HG02798 (cell line): Measurements from ENCODE around the gene TIMM17A.
A peak's percentile ranks its signal among the peaks of the same experiment; 100 is the strongest.

ENCODE experiments used
- ATAC-seq: cut with Tn5 transposase; IDR thresholded peaks from one replicate; pipeline ENCODE4 v1.9.1; 2021; ENCODE audit warnings: mild to moderate bottlenecking; ENCODE audit not compliant: unreplicated experiment, poor library complexity

The TIMM17A gene

DNA sequence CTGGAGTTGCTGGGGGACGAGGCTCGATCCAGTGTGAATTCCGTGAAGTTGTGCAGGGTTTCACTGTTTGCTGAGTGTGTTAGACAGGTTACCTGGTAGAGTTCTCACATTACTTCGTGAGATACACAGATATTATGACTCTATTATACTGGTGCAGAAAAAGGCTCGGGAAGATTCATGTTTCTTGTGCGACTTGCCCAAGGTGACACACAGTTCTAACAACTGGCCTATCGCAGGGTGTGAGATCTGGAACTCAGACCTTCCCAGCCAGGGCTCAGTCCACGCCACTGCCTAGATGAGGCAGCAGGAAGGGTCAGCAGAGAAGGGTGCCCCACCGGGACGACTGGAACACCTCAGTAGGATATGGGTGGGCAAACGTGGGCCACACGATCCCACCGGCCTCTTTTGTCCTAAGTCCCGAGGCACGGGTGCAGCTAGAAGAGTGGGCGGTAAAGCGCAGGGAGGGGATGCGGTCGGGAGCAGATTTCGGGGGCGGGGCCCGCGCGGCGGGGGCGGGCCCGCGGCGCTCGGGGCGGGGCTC is 26.8 kb downstream of the TIMM17A start:
- peak; percentile 27 for ATAC-seq

DNA sequence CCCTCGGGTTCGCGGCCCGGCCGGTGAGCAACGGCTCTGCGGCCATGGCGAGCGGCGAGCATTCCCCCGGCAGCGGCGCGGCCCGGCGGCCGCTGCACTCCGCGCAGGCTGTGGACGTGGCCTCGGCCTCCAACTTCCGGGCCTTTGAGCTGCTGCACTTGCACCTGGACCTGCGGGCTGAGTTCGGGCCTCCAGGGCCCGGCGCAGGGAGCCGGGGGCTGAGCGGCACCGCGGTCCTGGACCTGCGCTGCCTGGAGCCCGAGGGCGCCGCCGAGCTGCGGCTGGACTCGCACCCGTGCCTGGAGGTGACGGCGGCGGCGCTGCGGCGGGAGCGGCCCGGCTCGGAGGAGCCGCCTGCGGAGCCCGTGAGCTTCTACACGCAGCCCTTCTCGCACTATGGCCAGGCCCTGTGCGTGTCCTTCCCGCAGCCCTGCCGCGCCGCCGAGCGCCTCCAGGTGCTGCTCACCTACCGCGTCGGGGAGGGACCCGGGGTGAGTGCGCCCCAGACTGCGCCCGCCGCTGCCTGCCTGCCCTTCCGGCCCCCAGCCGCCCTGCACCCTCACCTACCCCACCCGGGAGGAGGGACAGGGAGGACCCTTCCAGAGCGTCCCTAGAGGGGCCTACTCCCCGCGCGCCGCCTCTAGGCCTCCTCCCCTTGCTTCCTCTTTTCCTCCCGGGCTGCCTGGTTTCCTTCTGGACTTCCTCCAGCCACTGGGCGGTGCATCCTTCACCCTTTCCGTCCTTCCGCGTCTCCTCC is 27.5 kb downstream of the TIMM17A start, which contains the start of gene RNPEP:
Gene RNPEP, plus strand, starts transcription at position 26 of the 757 bp plus-strand sequence. Its CDS starts 19 bp downstream, at position 45.
- peak; percentile 83 for ATAC-seq

DNA sequence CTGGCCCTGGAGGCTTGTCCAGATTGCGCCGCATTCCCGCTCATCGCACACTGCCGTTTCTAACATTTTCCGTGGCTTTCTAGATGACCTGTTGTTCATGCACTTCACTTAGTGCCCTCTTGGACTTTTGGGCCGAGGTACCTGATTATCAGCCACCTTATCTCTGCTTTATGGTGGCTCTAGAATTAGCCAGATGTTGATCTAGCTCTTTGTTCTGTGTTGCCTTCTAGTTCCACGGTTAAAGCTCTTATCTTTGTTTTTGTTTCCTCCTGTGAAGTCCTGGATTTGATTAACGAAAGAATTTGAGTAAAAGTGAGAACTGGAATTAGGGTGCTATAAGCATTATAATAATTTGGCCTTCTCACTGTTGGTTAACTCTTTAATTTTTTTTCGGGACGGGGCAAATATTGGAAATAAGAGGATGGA is 28.1 kb downstream of the TIMM17A start:
- ATAC-seq = no peak

DNA sequence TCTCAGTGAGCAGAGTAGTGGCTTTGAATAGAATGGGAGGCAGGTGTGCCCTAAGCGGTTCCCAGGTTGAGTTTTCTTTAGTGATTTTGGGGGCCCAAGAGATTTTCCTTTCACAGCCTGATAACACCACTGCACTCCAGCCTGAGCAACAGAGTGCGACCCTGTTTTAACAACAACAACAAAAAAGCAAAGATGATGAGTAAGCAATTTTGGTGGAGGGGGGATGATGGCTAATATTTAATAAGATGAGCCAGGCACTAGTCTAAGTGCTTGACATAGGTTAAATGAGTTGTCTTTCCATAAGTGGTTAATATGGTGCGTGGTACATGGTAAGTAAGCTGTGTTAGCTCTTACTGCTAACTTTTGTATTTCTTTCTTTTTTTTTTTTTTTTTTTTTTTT is 29.1 kb downstream of the TIMM17A start:
- ATAC-seq = no peak

DNA sequence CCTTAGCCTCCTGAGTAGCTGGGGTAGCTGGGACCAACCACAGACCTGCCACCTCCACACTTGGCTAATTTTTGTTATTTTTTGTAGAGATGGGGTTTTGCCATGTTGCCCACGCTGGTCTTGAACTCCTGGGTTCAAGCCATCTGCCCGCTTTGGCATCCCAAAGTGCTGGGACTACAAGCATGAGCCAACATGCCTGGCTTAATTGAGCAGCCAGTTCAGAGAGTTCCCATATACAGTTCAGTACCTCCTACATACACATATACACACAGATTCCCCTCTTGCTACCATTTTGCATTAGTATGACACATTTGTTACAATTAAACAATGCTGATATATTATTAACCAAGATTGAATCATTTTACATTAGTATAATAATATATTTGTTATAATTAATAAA is 30.1 kb downstream of the TIMM17A start:
- no peak for ATAC-seq

DNA sequence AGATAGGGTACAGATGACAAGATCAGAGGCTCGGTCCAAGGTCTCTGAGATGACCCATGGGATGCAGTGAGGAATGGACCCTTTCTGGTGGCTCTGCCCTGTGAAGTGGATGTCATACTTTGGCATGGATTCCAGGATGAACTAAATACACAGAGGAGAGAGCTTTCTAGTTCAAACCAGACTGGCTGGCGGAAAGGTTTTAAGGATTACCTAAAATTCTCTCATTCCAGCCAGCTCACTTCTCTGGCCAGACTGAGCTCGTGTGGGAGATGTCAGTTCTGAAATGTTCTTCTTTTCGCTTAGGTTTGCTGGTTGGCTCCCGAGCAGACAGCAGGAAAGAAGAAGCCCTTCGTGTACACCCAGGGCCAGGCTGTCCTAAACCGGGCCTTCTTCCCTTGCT is 33.3 kb downstream of the TIMM17A start:
- ATAC-seq = no peak

DNA sequence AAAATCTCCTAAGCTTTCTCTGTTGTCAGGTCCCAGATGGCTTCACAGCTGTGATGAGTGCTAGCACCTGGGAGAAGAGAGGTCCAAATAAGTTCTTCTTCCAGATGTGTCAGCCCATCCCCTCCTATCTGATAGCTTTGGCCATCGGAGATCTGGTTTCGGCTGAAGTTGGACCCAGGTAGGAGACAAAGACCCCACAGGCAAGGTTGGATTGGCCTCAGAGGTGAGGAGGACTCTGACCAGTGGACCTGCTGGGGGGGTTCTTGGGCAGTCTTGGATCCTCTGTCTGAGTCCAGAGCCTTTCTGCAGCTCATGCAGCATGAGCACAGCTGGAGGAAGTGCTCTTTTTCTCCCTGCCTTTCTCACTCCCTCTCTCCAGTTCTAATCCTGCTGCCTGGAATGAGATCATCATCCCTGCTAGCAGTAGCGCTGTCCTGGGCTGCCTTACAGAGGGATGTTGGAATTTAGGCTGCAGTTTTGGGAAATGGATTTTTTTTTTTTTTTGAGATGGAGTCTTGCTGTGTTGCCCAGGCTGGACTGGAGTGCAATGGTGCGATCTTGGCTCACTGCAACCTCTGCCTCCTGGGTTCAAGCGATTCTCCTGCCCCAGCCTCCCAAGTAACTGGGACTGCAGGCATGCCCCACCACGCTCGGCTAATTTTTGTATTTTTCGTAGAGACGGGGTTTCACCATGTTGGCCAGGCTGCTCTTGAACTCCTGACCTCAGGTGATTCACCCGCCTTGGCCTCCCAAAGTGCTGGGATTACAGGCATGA is 34.2 kb downstream of the TIMM17A start:
- no peak for ATAC-seq

DNA sequence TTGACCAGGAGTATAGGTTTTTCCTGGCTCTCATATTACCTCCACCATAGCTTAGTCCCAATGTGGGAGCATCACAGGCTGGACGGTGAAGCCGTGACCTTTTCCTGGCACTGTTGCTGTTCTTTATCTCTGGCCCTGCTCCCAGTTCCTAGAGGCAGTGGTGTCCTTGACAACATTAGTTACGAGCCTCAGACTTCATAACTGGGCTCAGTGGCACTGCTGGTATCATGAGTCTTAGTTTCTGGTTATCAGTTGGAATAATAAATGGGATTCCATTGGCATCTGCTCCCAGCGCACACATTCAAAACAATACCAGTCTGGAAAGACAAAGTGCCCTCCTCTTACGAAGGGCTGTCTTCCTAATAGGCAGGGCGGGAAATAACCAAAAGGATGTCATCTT is 35.1 kb downstream of the TIMM17A start:
- ATAC-seq = no peak

DNA sequence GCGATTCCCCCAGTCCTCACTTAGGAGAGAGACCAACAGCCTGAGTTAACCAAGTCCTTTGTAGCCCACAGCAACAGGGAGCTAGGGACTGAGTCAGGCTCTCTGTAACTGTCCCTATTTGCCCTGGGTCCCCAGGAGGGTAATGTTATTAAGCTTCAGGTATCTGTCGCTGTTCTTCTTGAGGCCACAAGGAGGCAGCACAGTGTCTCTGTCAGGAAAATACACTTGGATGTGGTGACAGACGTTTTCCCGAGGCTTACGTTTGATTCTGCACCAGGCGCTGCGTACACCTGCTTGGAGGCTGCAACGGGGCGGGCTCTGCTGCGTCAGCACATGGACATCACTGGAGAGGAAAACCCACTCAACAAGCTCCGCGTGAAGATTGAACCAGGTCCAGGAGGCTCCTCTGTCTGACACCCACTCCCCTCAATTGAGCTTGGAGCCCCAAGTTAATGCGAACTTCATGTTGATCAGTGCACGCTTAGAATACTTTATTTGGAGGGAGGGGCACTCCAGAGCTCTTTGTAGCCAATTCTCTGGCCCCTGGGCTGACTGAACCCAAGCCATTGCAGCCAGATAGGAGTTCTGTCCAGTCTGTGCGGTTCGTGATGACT is 44.4 kb downstream of the TIMM17A start:
- ATAC-seq = no peak

DNA sequence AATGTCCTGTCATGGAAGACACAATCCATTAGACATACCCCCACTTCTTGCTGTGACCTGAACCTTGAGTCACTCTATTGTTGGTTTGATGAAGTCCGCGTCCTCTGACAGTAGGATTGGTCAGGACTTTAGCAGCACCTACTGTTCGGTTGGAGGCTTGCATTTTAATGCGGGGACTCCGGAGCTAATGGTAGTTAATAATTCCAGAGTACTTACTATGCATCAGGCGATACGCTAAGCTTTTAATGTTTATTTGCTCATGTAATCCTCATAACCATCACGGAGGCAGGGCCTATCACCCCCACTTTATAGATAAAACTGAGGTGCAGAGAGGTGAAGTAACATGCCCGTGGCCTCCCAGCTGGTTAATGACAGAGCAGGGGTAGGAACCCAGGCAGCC is 47.2 kb downstream of the TIMM17A start:
- ATAC-seq = no peak

DNA sequence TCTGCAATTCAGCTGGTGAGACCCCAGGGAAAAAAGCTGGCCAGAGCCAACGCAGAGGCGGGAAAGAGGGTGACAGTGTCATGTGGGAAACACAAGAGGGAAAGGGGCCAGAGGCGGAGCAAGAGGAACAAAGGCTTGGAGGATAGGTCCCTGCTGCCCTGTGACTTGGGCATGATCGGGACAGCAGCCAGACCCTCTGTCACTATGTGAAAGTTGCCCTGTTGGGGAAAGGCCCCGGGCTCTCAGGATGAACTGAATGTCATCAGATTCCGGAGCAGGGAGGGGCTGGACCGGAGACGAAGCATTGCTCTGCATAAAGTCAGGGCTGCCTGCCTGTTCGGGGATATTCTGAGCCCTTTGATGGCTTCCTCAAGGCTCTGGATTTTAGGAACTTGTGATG is 49.4 kb downstream of the TIMM17A start:
- no peak for ATAC-seq

DNA sequence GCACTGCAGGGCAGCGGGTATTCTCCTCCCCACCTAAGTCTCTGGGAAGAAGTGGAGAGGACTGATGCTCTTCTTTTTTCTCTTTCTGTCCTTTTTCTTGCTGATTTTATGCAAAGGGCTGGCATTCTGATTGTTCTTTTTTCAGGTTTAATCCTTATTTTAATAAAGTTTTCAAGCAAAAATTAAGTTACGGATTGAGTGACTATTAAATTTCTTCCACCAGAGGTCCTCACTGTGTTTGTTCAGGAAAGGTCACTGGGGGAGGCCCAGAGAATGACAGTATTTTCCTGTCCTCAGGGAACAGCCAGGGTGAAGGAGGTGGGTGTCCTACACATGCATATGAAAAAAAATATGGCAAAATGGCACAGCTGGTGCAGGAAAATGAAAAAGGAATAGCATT is 50.7 kb downstream of the TIMM17A start:
- no peak for ATAC-seq

DNA sequence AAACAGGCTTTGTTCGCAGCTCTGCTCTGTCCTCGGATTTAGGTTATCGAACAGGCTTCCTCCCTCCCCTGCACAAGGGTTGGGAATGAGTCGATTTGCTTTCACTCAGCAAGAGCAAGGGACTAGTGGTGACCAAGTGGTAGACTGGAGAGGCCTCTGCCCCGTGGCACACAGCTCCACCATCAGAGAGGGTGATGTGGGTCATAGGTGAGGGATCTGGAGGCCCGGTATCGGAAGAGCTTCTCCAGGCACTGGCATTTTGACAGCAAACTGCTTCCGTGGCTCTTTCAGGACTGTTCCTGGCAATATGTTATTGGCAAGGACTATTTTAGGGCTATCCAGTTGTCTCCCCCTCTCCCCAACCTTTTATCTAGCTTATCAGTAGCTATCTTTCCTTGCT is 52.0 kb downstream of the TIMM17A start:
- no peak for ATAC-seq

DNA sequence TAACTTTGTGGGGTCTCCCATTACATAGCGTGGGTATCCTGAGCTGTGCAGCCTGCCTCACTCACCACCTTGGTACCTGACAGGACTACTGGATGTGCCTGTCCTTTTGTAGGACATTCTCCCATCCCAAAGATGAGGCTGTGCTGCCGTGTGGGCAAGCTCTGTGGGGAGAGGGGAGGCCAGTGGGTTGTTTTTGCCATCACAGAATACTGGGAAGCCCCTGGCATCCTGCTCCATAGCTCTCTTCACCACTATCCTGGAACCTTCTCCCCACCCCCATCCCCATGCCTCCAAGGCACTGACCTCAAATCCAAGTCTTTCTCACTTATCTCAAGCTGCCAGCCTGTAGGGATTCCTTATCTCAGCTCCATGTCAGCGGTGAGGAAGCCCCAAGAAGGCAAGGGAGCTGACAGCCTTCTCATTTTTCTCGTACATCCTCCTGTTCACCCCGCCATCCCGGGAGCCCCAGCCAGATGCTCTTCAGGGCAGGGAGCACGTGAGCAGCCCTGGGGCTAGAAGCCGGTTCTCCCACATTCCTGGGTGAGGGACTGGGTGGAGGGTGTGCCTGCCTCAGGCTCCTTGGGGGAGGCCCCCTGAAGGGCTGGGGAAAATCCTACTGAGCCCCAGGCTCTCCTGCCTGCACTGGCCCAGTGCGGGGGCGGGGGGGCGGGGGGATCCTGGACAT is 52.6 kb downstream of the TIMM17A start:
- no peak for ATAC-seq

DNA sequence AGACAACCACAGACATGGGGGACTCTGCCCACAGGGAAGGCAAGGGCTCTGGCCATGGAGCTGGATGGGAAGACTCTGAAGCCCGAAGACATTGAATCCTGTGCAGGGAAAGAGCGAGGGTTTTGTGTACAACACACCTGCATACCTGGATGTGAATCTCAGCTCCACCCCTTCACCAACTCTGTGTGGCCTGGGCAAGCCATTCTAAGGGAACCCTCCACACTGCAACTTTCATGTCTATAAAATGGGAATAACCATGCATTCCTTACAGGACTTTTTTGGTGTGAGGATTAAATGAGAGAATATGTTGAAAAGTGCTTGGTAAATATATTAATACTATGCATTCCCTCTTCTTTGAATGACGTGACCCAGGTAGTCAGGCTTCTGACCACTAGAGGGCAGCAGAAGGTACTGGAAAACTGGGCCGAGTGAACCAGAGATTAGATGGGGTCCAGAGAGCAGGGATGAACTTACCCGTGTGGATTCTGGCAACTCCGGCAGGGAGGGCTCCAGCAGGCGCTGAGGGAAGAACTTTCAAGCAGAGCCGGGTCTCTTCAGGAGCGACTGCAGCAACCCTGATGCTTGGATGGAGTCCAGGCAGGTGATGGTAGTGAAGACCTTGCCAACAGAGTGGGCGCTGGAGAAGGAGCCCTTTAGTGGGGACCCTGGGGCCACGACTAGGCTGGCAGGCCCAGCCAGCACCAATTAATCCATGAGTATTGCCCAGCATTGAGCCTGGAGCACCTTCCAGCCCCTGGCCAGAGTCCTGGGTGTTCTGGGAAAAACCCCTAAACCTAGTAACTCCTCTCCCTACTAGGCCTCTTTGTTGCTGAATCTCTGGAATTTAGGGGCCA is 54.2 kb downstream of the TIMM17A start:
- ATAC-seq = peak; percentile 42

DNA sequence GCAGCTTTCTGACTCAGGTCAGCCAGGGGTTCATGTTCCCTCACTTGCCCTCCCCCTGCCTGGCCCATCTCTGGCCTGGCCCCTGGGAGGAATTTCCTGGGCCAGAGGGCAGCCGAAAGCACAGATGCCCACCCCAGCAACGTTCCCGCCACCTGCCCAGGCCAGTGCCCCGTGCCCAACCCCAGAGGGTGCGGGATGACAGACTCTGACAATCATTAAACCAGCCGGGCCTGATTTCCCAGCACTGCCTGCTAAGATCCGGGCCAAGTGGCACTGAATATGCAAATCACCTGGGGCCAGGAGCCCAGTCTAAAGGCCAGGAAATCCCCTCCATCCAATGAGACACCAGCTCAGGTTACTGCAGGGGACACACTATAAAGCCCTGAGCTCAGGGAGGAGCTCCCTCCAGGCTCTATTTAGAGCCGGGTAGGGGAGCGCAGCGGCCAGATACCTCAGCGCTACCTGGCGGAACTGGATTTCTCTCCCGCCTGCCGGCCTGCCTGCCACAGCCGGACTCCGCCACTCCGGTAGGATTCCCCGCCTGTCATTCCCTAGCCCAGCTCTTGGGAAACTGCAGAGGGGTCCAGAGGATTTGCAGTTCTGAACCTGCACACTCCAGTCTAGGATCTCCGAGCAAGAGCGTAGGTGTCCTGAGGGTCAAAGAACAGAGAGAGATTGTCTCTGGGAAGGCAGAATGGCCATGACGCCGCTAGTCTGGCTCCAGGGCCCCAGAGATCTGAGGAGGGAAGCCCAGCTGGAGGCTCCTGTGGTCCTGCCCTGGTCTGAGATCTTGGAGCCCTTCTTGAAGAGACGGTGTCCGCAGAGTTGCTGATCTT is 55.1 kb downstream of the TIMM17A start, which contains the start of gene ELF3:
Gene ELF3, plus strand, starts transcription at position 408 of the 836 bp plus-strand sequence. CDS start 550 bp downstream, outside the sequence.
- ATAC-seq = peak; percentile 84

DNA sequence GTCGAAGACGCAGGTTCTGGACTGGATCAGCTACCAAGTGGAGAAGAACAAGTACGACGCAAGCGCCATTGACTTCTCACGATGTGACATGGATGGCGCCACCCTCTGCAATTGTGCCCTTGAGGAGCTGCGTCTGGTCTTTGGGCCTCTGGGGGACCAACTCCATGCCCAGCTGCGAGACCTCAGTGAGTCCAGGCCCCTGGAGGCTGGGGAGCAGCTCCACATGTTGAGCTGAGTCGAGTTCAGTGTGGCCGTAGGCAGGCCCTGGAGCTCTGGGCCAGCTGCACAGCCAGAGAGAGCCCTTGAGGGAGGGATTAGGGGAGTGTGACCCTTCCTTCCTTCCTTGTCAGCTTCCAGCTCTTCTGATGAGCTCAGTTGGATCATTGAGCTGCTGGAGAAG is 56.7 kb downstream of the TIMM17A start:
- ATAC-seq = no peak
